OCI-M2 (cell line): Measurements from ENCODE around the gene CEACAM1.
"Not testable (repeated sequence)": the region's sequence is repeated elsewhere in the genome, so short reads cannot be mapped to it uniquely, and the experiment has no call there.

Experiments
- DNase-seq: peaks from one replicate; lab custom pipeline; 2025; ENCODE audit not compliant: unreplicated experiment; lab: John Stamatoyannopoulos, UW

The CEACAM1 gene

DNA sequence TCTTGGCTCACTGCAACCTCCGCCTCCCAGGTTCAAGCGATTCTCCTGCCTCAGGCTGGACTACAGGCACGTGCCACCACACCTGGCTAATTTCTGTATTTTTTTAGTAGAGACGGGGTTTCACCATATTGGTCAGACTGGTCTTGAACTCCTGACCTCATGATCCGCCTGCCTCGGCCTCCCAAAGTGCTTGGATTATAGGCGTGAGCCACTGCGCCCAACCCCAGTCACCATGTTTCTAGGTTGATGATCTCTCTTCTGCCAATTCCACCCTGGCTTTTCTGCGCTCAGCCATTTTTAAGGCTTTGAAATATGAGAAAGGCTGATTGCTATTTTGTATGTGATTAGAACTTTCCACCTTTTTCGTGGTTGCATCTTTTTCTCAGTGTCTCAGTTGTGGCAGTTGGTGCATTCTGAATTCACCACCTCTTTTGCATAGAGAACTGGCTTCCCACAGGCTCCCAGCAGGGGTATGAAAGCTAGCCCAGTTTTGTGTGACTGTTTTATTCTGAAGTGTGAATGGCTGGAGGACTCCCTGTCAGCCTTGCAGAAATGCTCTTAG lies 15.5 kb downstream of the CEACAM1 start:
- no peak for DNase-seq

DNA sequence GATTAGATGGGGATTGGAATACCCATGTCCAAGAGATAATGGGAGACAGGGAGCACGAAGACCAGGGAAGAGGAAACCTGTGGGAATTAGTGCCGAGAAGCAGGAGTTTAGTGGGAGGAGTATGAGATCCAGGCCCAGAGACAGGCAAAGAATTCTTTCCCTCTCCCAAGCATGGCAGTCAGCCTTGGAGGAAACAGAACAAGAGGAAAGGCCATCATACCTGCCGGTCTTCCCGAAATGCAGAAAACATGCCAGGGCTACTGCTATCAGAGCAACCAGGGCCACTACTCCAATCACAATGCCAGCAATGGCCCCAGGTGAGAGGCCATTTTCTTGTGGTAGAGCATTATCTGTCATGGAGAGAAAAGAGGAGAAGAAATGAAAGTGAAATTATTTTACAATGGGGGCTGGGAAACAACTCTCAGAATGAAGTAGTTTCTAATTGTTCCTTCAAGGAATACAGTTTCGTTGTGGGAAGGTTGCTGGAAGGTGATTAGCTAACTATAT lies 16.1 kb downstream of the CEACAM1 start:
- no peak for DNase-seq

DNA sequence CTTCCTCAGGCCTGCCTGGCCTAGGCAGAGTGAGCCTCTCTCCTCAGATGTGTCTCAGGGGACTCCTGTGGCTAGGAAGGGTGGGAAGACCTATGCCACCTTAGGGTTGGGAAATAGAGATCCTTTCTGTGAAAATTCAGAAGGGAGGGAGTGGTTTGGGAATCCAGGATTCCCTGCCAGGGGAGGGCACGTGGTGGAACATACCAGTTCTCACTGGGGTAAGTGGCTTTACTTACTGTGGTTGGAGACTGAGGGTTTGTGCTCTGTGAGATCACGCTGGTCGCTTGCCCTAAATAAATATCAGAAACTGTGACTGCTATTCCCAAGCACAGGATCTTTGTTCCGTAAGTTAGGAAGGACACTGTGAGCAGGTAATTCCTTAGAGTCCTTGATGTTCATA lies 16.9 kb downstream of the CEACAM1 start:
- no peak for DNase-seq

DNA sequence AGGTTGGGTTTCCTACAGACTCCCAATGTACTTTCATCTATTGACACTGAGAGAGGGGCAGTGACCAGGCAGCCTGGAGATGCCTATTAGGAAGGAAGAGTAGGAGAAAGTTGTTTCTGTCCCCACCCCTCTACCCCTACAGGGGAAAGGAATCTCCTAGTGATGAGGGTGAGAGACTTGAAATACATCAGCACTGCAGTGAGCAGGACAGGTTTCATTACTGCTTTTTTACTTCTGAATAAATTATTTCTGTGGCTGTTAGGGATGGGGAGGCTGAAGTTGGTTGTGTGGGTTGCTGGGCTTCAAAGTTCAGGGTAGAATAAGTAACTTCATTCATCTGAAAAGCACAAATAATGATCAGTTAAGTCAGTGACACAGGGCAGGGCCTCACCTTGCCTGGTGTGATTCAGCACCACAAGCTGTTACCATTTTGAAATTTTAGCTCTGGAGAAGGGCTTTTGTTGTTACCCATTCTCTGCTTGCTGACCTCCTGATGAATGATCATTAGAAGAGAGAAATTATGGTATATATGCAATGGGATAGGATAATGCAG lies 19.3 kb downstream of the CEACAM1 start:
- no peak for DNase-seq

DNA sequence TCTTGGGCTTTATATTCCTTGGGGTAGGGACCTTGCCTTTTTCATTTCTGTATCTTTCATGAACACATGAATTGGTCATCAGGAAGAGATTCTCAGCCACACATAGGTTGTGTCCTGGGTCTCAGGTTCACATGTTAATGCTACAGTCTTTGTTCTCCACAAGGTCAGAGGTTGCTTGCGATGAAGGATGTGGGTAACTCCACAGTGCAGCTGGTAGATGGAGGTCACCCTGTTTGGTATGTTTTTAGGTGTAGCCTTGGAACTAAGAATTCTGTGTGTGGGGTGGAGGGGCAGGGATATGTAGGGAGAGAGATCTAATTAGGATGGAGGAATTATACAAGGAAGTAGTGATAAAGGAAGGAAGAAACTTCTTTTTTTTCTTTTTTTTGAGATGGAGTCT lies 23.2 kb downstream of the CEACAM1 start:
- no peak for DNase-seq

DNA sequence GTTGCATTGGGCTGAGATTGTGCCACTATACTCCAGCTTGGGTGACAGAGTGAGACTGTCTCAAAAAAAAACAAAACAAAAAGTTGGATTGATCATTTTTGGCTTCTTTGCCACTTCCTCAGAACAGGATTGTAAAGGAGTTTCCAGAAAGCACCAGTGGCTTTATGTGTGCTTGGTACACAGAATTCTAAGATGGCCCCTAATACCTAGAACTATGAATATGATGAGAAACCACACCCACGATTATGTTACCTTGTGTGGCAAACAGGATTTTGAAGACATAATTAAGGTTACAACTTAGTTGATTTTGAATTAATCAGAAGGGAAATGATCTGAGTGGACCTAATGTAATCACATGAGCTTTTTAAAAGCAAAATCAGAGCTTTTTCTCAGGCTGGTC lies 26.5 kb downstream of the CEACAM1 start:
- DNase-seq, result no peak

DNA sequence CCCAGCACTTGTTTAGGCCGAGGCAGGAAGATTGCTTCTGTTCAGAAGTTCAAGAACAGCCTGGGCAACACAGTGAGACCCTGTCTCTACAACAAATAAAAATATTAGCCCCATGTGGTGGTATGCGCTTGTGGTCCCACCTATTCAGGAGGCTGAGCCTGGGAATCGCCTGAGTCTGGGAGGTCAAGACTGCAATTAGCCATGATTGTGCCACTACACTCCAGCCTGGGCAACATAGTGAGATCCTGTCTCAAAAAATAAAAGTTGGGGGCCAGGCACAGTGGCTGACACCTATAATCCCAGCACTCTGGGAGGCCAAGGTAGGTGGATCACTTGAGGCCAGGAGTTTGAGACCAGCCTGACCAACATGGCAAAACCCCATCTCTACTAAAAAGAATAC lies 27.0 kb downstream of the CEACAM1 start:
- DNase-seq, result not testable (repeated sequence)

DNA sequence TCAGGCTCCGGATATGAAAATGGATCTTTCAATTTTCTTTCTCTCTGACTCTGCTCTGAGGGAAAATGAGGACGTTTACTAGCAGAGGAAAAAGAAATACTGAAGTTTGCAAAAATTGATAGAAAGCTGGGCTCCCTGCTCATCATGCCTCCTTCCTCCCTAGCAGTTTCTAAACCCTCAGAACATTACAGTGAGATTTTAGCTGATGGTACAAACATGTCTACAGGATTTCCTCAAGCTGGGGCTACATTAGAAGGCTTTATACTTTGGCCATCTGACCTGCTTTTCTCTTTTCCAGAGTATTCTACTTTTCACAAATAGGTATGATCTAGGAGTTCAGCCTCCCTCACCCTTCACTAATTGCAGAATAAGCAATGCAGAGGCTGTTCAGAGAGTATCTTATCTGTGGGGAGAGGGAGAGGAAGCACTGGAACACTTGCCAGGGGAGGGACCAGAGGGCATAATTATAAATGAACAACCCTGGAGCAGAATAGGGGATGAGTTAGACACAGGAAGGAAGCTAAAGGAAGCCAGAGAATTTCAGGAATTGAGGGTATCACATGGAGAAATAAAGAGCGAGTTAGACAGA lies 30.0 kb downstream of the CEACAM1 start:
- DNase-seq, result no peak

DNA sequence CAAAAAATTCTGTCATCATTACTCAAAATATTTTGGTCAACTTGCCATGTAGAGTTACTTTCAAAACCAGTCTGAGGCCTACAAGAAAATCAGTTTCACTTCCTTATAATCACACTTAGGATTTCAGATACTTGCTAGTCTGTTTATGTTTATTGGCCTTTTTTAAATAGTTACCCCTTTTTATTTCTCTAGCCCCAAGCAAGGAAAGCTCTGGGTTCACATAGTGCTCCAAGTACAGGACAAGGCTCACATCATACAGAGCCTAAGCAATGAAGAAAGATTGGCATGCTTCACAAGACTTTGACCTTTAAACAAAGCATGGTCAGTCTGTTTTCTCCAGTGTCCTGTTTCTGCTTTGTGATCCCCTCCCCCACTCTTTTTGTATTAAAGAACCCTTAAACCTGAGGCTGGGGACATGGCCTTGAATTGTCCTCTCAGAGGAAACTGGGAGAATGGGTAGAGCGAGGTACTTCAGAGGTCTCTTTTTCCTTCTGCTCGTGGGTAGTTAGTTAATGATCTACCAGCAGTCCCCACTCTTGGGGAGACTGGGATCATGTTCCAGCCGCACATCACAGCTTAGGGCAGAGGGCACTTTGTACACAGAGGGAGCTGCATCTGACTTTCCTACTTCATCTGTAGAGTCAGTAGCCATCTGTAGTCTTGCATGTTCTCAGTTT lies 30.7 kb downstream of the CEACAM1 start:
- DNase-seq, result no peak

DNA sequence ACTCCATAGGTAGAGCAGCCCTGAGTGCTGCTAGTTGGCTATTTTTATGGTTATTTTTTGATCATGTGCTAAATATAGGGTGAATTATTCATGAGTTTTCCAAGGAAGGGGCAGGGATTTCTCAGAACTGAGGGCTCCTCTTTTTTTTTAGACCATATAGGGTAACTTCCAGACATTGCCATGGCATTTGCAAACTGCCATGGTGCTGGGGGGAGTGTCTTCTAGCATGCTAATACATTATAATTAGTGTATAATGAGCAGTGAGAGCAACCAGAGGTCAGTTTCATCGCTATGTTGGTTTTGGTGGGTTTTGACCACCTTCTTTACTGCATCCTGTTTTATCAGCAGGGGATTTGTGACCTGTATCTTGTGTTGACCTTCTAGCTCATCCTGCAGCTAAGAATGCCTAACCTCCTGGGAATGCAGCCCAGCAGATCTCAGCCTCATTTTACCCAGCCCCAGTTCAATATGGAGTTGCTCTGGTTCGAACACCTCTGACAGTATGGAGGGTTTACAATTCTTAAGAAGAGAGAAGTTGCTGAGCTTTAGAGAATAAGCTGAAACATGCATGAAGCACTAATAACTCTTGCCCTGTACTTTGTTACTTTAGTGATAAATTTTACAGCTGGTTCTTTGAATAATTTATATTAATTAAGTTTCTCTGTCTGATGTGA lies 31.7 kb downstream of the CEACAM1 start:
- DNase-seq, result no peak

DNA sequence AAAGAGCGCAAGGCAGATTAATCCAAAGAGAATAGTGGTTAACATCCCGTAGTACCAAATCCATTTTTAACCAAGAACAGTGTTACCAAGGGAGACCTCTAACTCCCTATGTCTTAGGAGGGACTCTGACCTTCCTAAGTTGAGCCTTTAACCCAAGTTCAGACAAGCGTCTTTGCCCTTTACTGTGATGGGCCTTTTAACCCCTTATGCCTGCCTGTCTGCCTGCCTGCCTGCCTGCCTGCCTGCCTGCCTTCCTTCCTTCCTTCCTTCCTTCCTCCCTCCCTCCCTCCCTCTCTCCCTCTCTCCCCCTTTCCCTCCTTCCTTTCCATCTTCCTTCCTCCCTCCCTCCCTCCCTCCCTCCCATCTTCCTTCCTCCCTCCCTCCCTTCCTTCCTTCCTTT lies 32.6 kb downstream of the CEACAM1 start:
- no peak for DNase-seq

DNA sequence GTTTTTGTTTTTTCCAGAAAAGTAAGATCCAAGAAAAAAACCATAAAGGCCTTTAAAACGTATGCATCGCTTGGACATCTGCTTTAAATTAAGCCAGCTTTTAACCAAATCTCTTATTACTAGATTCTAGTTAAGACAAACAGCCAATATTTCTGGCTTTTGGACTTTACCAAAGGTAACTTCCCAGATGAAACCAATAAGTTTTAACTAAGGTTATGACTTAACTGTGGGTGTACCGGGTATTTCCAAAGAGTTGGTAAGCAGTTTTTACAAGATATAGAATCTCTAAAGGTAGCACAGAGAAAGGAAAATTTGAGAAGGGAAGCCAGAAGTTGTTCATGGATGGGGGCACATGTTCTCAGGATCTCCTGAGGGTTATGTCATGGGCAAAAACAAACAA lies 34.0 kb downstream of the CEACAM1 start:
- no peak for DNase-seq

DNA sequence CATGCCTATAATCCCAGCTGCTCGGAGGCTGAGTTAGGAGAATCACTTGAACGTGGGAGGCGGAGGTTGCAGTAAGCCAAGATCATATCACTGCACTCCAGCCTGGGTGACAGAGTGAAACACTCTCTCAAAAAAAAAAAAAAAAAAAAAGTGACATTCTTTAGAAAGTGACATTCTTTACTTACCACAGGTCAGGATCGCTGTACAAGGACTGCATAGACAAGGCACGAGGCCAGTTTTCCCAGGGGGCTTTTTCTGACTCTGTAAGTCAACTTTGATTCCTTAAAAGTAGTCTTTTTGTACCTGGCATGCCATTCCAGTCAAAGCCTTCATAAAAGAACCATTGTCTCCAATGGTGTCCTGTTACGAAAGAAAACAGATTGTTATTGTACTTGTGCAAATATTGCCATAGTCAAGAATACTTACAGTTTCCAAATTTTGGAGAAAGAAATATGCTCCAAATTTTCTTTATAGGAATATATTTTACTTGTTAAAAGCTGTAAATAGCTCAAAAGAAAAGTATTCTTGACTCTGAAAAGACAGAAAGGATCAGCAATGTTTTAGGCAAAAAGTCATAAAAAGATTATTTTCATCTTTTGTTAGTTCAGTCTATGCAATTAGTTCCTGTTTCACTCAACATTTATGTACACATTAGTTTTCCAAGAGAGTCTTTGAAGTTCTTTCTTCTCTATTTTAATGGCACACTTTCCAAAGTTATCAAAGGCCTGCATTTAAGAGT lies 39.3 kb downstream of the CEACAM1 start:
- DNase-seq, result no peak

DNA sequence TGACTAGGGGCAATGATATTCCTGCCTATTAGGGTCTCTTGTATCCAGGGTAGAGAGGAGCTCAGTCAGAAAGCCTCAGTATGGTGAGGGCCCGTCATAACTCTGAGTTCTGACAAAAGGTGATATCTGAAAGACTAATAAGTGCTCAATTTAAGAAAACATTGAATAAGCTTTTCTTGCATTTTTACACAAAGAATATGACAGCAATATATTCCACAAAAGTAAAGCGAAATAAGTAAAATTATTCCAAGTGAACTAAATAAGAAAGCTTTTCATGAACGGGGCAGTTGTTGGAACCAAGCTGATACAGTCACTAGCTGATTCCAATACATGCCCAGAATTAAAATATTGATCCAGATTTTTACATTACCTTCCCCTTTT lies 40.5 kb downstream of the CEACAM1 start:
- DNase-seq, result no peak

DNA sequence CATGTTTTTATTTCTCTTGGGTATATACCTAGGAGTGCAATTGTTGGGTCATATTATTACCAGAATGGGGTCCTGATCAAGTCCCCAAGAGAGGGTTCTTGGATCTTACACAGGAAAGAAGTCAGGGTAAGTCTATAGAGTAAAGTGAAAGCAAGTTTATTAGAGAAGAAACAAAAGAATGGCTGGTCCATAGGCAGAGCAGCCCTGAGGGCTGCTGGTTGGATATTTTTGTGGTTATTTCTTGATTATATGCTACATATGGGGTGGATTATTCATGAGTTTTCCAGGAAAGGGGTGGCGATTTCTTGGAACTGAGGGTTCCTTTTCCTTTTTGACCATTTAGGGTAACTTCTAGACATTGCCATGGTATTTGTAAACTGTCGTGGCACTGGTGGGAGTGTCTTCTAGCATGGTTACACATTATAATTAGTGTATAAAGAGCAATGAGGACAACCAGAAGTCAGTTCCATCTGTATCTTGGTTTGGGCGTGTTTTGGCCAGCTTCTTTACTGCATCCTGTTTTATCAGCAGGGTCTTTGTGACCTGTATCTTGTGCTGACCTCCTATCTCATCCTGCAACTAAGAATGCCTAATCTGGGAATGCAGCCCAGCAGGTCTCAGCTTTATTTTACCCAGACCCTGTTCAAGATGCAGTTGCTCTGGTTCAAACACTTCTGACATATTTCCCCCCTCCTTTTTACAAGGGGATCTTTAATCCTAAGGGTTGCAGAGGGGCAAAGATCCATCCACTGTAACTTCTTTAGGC lies 41.1 kb downstream of the CEACAM1 start:
- no peak for DNase-seq

DNA sequence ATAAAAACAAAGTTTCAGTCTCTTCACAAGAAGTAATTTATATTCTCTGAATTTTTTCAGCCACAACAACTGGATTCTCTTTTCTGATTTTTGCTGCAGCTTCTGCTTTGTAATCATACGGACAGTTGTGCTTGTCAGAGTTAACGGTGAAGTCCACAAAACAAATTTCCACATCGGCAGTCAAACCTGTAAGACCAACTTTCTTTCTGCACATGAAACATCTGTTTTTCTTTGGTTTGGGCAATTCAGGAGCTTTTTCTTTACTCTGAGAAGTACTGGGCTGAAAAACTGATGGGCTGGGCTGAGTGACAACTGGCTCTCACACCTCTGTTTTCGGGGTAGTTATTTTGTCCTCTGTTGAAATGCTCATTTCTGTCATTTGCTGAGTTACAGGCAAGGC lies 43.2 kb downstream of the CEACAM1 start:
- not testable (repeated sequence) for DNase-seq

DNA sequence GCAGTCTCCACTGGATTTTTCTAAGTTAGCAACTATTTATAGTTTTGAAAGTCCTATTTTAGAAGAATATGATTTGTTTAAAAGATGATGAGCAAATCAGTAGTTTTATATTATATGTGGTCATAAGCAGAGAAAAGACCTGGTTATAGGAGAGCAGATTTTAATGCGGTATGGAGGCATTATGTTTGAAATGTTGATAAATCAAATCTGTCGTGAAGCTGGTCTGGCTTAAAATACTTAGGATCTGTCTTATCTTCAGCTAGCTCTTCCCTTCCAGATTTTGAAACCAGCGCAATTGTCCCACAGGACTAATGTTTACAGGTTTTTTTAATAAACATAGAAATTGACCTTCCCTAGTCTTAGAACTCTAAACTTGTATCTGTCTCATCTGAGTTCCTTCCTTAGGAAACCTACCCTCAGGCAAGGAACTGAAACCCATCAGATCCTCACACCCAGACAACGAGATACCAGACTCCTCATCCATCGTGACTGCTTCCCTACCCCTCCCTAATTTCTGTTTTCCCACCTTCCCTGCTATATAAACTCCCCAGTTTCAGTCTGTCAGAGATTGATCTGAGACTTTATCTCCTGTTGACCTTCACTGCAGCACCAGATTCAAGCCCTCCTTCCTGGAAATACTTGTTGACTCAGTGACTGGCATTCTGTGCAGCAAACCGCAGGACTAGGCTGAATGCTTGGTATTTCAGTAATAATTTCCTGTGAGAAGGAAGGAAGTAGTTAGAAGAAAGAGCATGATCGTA lies 47.8 kb downstream of the CEACAM1 start:
- no peak for DNase-seq

DNA sequence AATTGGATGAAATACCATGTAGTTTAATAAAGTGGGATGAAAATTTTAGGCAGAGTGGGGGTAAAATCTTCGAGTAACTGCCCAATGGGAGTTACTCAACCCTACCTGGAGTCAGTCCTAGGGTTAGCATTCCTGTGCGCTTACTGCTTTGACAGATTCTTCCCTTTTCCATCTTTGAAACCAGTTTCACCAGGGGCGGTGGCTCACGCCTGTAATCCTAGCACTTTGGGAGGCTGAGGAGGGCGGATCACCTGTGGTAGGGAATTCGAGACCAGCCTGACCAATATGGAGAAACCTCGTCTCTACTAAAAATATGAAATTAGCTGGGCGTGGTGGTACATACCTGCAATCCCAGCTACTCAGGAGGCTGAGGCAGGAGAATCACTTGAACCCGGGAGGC lies 48.5 kb downstream of the CEACAM1 start:
- no peak for DNase-seq

DNA sequence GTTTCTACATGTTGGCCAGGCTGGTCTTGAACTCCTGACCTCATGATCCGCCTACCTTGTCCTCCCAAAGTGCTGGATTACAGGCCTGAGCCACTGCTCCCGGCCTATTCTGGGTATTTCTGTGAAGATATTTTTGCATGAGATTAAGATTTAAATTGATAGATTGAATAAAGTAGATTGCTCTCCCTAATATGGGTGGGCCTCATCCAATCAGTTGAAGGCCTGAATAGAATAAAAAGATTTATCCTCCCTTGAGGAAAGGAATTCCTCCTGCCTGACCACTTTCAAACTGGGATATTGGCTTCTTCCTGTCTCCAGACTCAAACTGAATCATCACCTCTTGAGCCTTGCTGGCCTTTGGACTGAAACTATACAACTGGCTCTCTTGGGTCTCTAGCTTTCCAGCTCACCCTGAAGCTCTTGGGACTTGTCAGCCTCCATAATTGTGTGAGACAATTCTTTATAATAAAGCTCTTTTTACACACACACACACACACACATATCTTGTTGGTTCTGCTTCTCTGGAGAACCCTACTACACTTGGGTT lies 49.4 kb downstream of the CEACAM1 start:
- no peak for DNase-seq
